PC-3 (cell line): ENCODE results near the gene TNNC1. TPM values are rescaled to one million over a fixed set of nuclear protein-coding genes. Genes with fewer than 3 reads are reported as not detected.

ENCODE experiments used
- ATAC-seq: fragments of 200-7000 bp; cut with Tn5 transposase; 2 replicates; pipeline ENCODE4 v1.9.1; 2020; ENCODE audit warnings: mild to moderate bottlenecking, moderate library complexity
- BruUV-seq: library from RNA; stranded (reverse); fragments of 400-500 nt; replicated peaks from 2 replicates; lab custom pipeline; 2021; lab: Mats Ljungman, UMichigan
- CTCF ChIA-PET: fragments of 300-600 bp; sonication (Branson Sonifier 250); formaldehyde crosslinking; loops from one replicate; lab custom pipeline; 2022; ENCODE audit warnings: antibody characterized with exemption; lab: Charles Lee
- POLR2A ChIA-PET: fragments of 300-600 bp; sonication (Branson Sonifier 250); formaldehyde crosslinking; loops from one replicate; lab custom pipeline; 2022; ENCODE audit warnings: antibody characterized with exemption; ENCODE audit not compliant: unreplicated experiment; lab: Charles Lee
- DNase-seq: peaks from one replicate; pipeline ENCODE4 v3.0.0-alpha.2; 2015
- H2AFZ ChIP-seq: fragments of 300-600 bp; sonication (generic); 2 replicates; pipeline ENCODE4 v1.6.0; 2016; ENCODE audit warnings: antibody characterized with exemption, low read length
- H3F3A ChIP-seq: fragments of 300-600 bp; sonication (generic); one replicate; pipeline ENCODE4 v1.6.0; 2017; ENCODE audit warnings: antibody characterized with exemption, low read length, control low read depth, mild to moderate bottlenecking; ENCODE audit not compliant: unreplicated experiment
- H3K27ac ChIP-seq: fragments of 300-600 bp; sonication (generic); 2 replicates; pipeline ENCODE4 v1.5.1; 2016; ENCODE audit warnings: mild to moderate bottlenecking, low read length
- H3K27me3 ChIP-seq: fragments of 300-600 bp; sonication (generic); 2 replicates; pipeline ENCODE4 v1.6.1; 2016; ENCODE audit warnings: low read length, mixed read lengths
- H3K36me3 ChIP-seq: fragments of 300-600 bp; sonication (generic); 2 replicates; pipeline ENCODE4 v1.6.1; 2016; ENCODE audit warnings: low read depth, mixed run types, low read length, mixed read lengths
- H3K4me1 ChIP-seq: fragments of 300-600 bp; sonication (generic); 2 replicates; pipeline ENCODE4 v1.5.1; 2016; ENCODE audit warnings: low read length; ENCODE audit not compliant: insufficient read depth
- H3K4me2 ChIP-seq: fragments of 300-600 bp; sonication (generic); 2 replicates; pipeline ENCODE4 v1.6.0; 2016; ENCODE audit warnings: low read length
- H3K4me3 ChIP-seq: fragments of 300-600 bp; sonication (generic); 2 replicates; pipeline ENCODE4 v1.5.1; 2016; ENCODE audit warnings: mild to moderate bottlenecking, low read length, mixed read lengths
- H3K79me2 ChIP-seq: fragments of 300-600 bp; sonication (generic); 2 replicates; pipeline ENCODE4 v1.6.1; 2017; ENCODE audit warnings: low read length, mixed read lengths
- H3K9ac ChIP-seq: fragments of 300-600 bp; sonication (generic); 2 replicates; pipeline ENCODE4 v1.6.0; 2016; ENCODE audit warnings: mild to moderate bottlenecking, low read length
- H3K9me2 ChIP-seq: fragments of 300-600 bp; sonication (generic); replicated peaks from 2 replicates; pipeline ENCODE4 v1.6.1; 2016; ENCODE audit warnings: mixed run types, low read length, mixed read lengths
- H3K9me3 ChIP-seq: fragments of 300-600 bp; sonication (generic); 2 replicates; pipeline ENCODE4 v1.6.1; 2016; ENCODE audit warnings: low read length, mixed read lengths
- H4K20me1 ChIP-seq: fragments of 300-600 bp; sonication (generic); 2 replicates; pipeline ENCODE4 v1.6.1; 2016; ENCODE audit warnings: low read length, mixed read lengths
- EZH2 ChIP-seq: fragments of 300-600 bp; sonication (generic); IDR thresholded peaks from one replicate; pipeline ENCODE4 v1.6.1; 2017; ENCODE audit warnings: antibody characterized with exemption, mild to moderate bottlenecking, low read length; ENCODE audit not compliant: unreplicated experiment
- EZH2phosphoT487 ChIP-seq: fragments of 300-600 bp; sonication (generic); IDR thresholded peaks from 2 replicates; pipeline ENCODE4 v1.6.1; 2018; ENCODE audit warnings: mild to moderate bottlenecking, antibody characterized with exemption, low read length, borderline replicate concordance
- intact Hi-C: fragments of 100-400 bp; cut with micrococcal nuclease; formaldehyde crosslinking; loops from 2 replicates; pipeline ENCODE4 v1.9.0; 2023
- total RNA-seq: library from RNA; depleted of rRNA; stranded (reverse); fragments of >200 nt; gene quantifications from 2 replicates; pipeline ENCODE4 v1.2.3, GENCODE V29; 2014
- TF ChIP-seq, protein P1 (sequence below): fragments of 300-600 bp; sonication (generic); conservative IDR thresholded peaks from 2 replicates; pipeline ENCODE4 v1.5.1; 2017; ENCODE audit warnings: antibody characterized with exemption, low read depth, mild to moderate bottlenecking, low read length

TNNC1 gene
- total RNA-seq, 1 experiment from 2014 or later, result 4.9 TPM

GRCh38 chr3:52444860-52445793 is 8.7 kb downstream of the TNNC1 start, which contains the start of gene SEMA3G:
TSS of gene SEMA3G (minus strand) at chr3:52445103. CDS start at chr3:52445027, 76 bp downstream.
- no peak within 1 kb of the TSS for H3K4me3 ChIP-seq
- DNase-seq (peak; percentile 71), ATAC-seq (peak; percentile 86)
- H3K9me3 ChIP-seq, result no peaks in the 10 kb centered on the region
- TF ChIP-seq EZH2phosphoT487, result no peak
- TF ChIP-seq, protein P1, sequence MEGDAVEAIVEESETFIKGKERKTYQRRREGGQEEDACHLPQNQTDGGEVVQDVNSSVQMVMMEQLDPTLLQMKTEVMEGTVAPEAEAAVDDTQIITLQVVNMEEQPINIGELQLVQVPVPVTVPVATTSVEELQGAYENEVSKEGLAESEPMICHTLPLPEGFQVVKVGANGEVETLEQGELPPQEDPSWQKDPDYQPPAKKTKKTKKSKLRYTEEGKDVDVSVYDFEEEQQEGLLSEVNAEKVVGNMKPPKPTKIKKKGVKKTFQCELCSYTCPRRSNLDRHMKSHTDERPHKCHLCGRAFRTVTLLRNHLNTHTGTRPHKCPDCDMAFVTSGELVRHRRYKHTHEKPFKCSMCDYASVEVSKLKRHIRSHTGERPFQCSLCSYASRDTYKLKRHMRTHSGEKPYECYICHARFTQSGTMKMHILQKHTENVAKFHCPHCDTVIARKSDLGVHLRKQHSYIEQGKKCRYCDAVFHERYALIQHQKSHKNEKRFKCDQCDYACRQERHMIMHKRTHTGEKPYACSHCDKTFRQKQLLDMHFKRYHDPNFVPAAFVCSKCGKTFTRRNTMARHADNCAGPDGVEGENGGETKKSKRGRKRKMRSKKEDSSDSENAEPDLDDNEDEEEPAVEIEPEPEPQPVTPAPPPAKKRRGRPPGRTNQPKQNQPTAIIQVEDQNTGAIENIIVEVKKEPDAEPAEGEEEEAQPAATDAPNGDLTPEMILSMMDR, result peak; percentile 30
- no peaks in the 10 kb centered on the region for H3K79me2 ChIP-seq
- H4K20me1 ChIP-seq, result no peaks in the 10 kb centered on the region
- no peaks in the 10 kb centered on the region for H3F3A ChIP-seq
- H3K9ac ChIP-seq, result no peak within 1 kb of the TSS
- H2AFZ ChIP-seq, result peak within 1 kb of the TSS; percentile 54; the same call in 1 of the 2 replicates
- BruUV-seq, result no TSS peak
- H3K4me1 ChIP-seq, result peaks cover 4% of the 10 kb centered on the region
- H3K9me2 ChIP-seq, result no peaks in the 10 kb centered on the region
- no peaks in the 10 kb centered on the region for H3K36me3 ChIP-seq
- intact Hi-C loops, result no loop called here
- H3K27me3 ChIP-seq, result no peaks in the 10 kb centered on the region
- ChIA-PET CTCF (interaction anchor here (0.5 to 1.2 kb wide), 3 partner anchors 9 to 33 kb away, joined by 3 to 7 read pairs (median 4); no protein-coding TSS in a partner anchor), POLR2A (no interaction called here)
- peak within 1 kb of the TSS; percentile 28; the same call in 1 of the 2 replicates for H3K4me2 ChIP-seq
- no peak within 1 kb of the TSS for H3K27ac ChIP-seq

DNA sequence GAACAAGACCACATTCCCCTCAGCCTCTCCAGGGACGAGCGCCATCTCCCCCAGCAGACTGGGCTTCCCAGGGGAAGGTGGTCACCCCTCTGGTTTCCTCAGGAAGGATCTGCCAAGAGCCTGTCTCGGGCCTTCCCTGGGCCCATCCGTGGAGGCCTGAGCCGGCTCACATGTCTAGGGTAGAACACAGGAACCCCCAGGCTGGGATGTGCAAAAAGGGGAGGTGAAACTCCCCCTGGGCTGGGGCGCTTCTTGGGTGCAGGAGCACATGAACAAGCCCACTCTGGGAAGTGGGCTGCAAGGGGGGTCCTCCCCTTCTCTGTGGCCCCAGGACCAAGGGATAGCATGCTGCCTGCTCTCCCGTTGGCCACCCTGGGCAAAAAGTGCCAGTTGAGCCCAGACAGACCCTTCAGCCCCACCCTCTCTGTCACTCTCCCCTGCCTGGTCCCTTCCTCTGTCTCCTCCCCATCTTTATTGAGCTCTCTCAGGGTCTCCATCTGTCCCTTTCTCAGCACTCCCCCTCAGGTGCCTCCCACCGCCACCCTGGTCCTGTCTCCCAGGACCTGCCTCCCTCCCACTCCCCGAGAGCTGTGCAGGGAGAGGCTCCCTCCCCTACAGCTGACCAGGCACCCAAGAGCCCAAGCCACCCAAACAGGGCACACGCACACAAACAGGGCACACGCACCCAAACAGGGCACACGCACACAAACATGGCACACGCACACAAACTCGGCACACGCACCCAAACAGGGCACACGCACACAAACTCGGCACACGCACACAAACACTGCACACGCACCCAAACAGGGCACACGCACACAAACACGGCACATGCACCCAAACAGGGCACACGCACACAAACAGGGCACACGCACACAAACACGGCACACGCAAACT is 9.8 kb downstream of the TNNC1 start:
- H3K9me3 ChIP-seq, result no peaks in the 10 kb centered on the region
- no peak for TF ChIP-seq EZH2phosphoT487
- TF ChIP-seq, protein P1, result no peak
- TF ChIP-seq EZH2, result no peak
- intact Hi-C loops, result no loop called here
- no peak for DNase-seq
- no peaks in the 10 kb centered on the region for H3K36me3 ChIP-seq
- no peak overlapping the region for H3K4me2 ChIP-seq
- CTCF ChIA-PET, result no interaction called here
- no peak overlapping the region for H3K4me3 ChIP-seq
- ATAC-seq, result no peak
- BruUV-seq, result no TSS peak
- H3F3A ChIP-seq, result no peaks in the 10 kb centered on the region
- no peaks in the 10 kb centered on the region for H3K4me1 ChIP-seq
- POLR2A ChIA-PET, result no interaction called here
- H3K79me2 ChIP-seq, result no peaks in the 10 kb centered on the region
- H3K9me2 ChIP-seq, result no peaks in the 10 kb centered on the region
- no peak overlapping the region for H2AFZ ChIP-seq
- H3K27ac ChIP-seq, result no peak overlapping the region
- no peak overlapping the region for H3K9ac ChIP-seq
- H3K27me3 ChIP-seq, result no peaks in the 10 kb centered on the region
- H4K20me1 ChIP-seq, result no peaks in the 10 kb centered on the region
